HG03439 (cell line): ENCODE results near the gene WDR43.

Experiments used
- ATAC-seq: cut with Tn5 transposase; IDR thresholded peaks from one replicate; pipeline ENCODE4 v1.9.1; 2021; ENCODE audit warnings: mild to moderate bottlenecking, moderate library complexity; ENCODE audit not compliant: unreplicated experiment

Gene WDR43

DNA sequence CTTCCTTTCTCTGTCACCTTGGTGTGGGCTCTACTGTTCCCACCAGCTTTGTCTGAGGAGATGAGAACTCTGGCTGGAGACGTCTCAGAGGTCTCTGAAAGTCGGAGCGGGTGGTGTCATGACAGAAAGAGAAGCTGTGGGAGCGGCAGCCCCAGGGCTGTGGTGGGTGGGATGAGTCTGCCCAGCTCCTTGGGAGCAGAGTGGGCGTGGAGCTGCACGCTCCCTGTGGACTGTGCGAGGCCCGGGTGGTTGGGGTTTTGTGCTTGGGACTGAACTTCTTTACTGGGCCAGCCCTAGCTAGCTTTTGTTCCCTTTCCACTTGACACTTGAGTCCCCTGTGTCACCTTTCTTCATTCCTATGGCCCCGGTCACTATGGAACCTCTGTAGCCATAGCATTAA lies 97.0 kb downstream of the WDR43 start:
- no peak for ATAC-seq

DNA sequence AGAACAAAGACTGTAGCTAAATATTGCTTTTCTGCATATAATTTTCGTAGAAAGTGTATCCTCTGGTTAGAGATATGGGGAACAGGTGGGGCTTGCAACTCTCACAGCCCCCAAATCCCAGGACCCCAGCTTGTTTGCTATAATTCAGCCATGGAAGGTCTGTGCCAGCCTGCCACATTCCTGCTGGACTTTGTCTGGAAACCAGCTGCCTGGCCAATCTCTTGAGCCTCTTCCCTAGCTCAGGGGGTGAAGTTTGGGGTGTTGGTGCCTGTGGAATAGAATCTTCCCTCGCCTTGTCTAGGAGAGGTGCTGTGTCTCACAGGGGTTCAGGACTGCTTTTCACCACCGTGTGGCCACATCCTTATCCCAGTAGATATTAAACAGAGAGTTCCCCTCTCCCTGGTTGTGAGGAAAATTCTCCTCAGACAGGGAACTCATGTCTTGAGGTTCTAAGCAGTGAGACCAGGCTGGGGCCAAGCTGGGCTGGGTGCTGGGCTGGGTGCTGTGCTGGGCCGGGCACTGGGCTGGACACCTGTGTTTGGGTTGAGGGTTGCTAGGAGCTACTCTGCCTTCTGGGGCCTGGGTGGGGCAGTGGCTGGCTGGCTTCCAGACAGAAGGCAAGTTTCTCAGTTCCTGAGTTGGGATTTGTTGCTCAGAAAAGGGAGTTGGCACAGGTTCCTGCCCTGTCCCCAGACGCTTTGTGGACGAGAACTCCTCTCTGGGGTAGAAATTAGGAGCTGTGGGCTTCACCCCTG lies 98.9 kb downstream of the WDR43 start:
- ATAC-seq, result no peak

DNA sequence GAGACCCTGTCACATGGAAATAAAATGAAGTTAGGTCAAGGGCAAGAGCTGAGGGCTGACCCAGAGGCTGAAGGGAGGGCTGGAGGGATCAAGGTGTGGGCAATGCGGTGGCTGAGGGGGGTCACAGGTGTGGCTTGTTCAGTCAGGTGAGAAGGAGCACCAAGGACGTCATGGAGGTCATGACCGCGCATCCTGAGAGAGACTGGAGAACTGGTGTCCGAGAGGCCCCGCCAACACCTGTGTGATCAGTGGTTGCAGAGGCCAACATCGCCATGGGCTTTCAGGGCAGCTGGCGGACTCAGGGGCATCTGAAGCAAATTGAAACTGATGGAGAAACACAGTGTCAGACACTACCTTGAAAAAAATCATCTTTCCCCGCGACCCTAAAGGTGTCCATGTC lies 99.6 kb downstream of the WDR43 start:
- ATAC-seq, result no peak

DNA sequence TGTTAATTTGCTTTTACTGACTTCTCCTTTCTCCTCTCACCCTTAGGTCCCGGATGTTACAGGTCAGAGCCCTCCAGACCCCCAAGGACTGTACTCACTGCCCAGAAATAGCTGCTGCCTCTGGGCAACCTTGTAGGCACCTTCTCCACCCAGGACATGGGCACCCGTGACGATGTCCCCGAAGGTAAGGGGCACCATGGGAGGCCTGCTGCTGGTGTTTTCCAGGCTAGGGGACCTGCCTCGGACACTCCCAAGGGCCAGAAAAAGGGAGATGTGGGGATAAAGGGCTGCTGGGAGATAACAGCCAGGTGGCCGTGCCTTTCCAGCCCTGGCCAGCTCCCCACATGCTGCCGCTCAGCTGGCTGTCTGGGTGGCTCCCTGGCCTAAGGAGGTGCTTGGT lies 100.2 kb downstream of the WDR43 start:
- ATAC-seq, result no peak

DNA sequence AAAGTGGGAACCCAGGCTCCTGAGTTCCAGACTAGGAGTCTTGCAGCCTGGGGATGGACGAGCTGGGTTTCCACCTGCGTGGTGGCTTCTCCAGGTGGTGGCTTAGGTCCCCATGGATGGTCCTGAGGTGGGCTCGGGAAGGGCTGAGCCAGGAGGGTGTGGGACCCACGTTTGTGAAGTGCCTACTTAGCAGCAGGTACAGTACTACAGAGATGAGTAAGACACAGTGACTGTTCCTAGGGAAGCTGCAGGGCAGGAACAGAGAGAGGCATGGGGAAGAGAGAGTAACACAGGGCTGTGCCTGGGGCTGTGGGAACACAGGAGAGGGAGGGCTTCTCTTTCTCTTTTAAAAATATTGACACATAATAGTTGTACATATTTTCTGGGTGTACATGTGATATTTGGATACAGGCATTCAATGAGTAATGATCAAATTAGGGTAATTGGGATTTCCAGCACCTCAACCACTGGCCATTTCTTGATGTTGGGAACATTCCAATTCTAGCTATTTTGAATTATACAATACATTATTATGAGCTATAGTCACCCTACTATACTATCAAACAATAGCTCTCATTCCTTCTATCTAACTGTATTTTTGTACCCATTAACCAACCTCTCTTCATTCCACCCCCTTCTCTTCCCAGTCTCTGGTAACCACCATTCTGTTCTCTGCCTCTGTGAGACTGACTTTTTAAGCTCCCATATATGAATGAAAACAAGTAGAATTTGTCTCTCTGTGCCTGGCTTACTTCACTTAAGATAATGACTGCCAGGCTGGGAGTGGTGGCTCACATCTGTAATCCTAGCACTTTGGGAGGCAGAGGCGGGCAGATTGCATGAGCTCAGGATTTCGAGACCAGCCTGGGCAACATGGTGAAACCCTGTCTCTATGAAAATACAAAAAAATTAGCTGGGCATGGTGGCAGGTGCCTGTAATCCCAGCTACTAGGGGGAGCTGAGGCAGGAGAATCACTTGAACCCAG lies 101.6 kb downstream of the WDR43 start:
- ATAC-seq, result no peak

DNA sequence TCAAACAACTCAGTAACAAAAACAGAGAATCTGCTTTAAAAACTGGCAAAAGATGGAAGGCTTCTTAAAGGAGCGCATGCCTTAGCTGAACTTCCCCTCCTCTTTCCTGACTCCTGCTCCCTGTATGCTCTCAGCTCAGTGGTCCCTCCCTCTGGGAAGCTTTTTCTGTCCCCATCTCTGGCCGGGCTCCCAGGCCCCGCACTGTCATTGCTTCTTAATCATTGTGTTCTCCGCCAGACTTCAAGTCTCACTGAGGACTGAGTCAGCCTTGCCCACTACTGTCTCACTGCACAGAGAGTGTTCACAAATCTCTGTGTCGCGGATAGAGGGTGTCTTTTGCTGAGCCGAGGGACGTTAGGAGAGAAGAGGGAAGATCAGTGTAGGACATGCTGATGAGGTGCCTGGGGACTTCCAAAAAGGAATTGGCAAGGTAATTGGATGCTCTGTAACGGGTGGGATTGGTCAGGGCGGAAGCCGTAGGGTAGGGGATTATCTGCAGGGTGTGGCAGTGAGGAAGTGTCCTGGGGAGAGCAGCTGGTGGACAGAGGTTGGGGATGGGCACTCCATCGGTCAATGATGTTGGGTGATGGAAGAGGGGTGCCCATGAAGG lies 102.9 kb downstream of the WDR43 start:
- no peak for ATAC-seq
